ENCODE measurements around the gene TRRAP.

The TRRAP gene

GRCh38 chr7:98990356-98990755, 112.0 kb downstream of the TRRAP start:
- DNase-seq (ENCODE audit: low spot score): no peak

GRCh38 chr7:98991141-98991540, 112.8 kb downstream of the TRRAP start:
- no peak for DNase-seq (ENCODE audit: low spot score)

GRCh38 chr7:98992076-98992475, 113.7 kb downstream of the TRRAP start:
- no peak for DNase-seq (ENCODE audit: low spot score)

- no peak for DNase-seq (ENCODE audit: low spot score)
These were observed 114.9 kb downstream of the TRRAP start for GRCh38 chr7:98993024-98993897.

- no peak for DNase-seq (ENCODE audit: low spot score)
These were observed 116.0 kb downstream of the TRRAP start for GRCh38 chr7:98994046-98994944.

GRCh38 chr7:98995111-98995510, 116.8 kb downstream of the TRRAP start:
- no peak for DNase-seq (ENCODE audit: low spot score)

GRCh38 chr7:98995523-98996149, 117.3 kb downstream of the TRRAP start:
- no peak for DNase-seq (ENCODE audit: low spot score)

GRCh38 chr7:98996150-98996552, 117.8 kb downstream of the TRRAP start:
- no peak for DNase-seq (ENCODE audit: low spot score)

GRCh38 chr7:98997846-98998245, 119.5 kb downstream of the TRRAP start:
- no peak for DNase-seq (ENCODE audit: low spot score)

GRCh38 chr7:98998821-98999725, 120.7 kb downstream of the TRRAP start:
- DNase-seq (ENCODE audit: low spot score): no peak

GRCh38 chr7:99000196-99000903, 122.0 kb downstream of the TRRAP start:
- no peak for DNase-seq (ENCODE audit: low spot score)

- DNase-seq (ENCODE audit: low spot score): no peak
These were observed 122.7 kb downstream of the TRRAP start for GRCh38 chr7:99000904-99001465.

- DNase-seq (ENCODE audit: low spot score): no peak
These were observed 123.3 kb downstream of the TRRAP start for GRCh38 chr7:99001482-99002147.

- no peak for DNase-seq (ENCODE audit: low spot score)
These were observed 124.0 kb downstream of the TRRAP start for GRCh38 chr7:99002148-99002826.

- DNase-seq (ENCODE audit: low spot score): no peak
These were observed 124.5 kb downstream of the TRRAP start for GRCh38 chr7:99002827-99003212.

GRCh38 chr7:99003419-99003818, 125.1 kb downstream of the TRRAP start:
- no peak for DNase-seq (ENCODE audit: low spot score)

GRCh38 chr7:99004216-99004615, 125.9 kb downstream of the TRRAP start:
- no peak for DNase-seq (ENCODE audit: low spot score)

- DNase-seq (ENCODE audit: low spot score): no peak
These were observed 126.6 kb downstream of the TRRAP start for GRCh38 chr7:99004781-99005500.

GRCh38 chr7:99005776-99006175, 127.4 kb downstream of the TRRAP start:
- DNase-seq (ENCODE audit: low spot score): no peak

Data from SW480 (cell line).